Esophagus muscularis mucosa (tissue), 4 donors: ENCODE results near the gene DNAAF5.

ENCODE experiments used
- EP300 ChIP-seq: sonication (generic); formaldehyde crosslinking; IDR thresholded peaks from one replicate; pipeline ENCODE4 v1.6.1; 2017; ENCODE audit warnings: antibody characterized with exemption
- POLR2A ChIP-seq: fragments of 450-650 bp; IDR thresholded peaks from one replicate; pipeline ENCODE4 v1.6.1; 2017; ENCODE audit warnings: antibody characterized with exemption, moderate library complexity, mild to moderate bottlenecking, low read depth
- POLR2AphosphoS5 ChIP-seq, 2 donors: sonication (generic); formaldehyde crosslinking; IDR thresholded peaks; one replicate each; pipeline ENCODE4 v1.6.1; 2017; ENCODE audit warnings: antibody characterized with exemption in 2 of 2
- TF ChIP-seq, protein P1 (sequence below), 3 experiments: fragments of 200-600 bp in 2 of 3; fragments of 450-650 bp in 1 of 3; sonication (generic) in 2 of 3; IDR thresholded peaks; one replicate each; pipeline ENCODE4 v1.5.1; 2017 to 2019; ENCODE audit warnings: antibody characterized with exemption in 3 of 3, mild to moderate bottlenecking in 2 of 3, moderate library complexity in 1 of 3

DNA sequence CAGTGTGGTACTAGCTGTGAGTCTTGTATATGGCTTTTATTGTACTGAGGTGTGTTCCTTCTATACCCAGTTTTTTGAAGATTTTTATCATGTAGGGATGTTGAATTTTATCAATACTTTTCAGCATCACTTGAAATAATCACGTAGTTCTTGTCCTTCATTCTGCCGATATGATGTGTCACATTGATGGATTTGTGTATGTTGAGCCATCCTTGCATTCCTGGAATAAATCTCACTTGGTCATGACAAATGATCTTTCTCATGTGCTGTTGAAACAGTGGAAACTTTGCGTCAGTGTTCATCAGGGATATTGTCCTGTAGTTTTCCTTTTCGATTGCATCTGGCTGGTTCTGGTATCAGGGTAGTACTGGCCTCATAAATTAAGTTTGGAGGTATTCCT lies 7.7 kb downstream of the DNAAF5 start:
- TF ChIP-seq, protein P1, sequence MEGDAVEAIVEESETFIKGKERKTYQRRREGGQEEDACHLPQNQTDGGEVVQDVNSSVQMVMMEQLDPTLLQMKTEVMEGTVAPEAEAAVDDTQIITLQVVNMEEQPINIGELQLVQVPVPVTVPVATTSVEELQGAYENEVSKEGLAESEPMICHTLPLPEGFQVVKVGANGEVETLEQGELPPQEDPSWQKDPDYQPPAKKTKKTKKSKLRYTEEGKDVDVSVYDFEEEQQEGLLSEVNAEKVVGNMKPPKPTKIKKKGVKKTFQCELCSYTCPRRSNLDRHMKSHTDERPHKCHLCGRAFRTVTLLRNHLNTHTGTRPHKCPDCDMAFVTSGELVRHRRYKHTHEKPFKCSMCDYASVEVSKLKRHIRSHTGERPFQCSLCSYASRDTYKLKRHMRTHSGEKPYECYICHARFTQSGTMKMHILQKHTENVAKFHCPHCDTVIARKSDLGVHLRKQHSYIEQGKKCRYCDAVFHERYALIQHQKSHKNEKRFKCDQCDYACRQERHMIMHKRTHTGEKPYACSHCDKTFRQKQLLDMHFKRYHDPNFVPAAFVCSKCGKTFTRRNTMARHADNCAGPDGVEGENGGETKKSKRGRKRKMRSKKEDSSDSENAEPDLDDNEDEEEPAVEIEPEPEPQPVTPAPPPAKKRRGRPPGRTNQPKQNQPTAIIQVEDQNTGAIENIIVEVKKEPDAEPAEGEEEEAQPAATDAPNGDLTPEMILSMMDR (IDR thresholded peaks at IDR 0.05): no peak
- TF ChIP-seq POLR2AphosphoS5 (IDR thresholded peaks at IDR 0.05) (no peak), EP300 (no peak), POLR2A (no peak)
